CMK (cell line): Measurements from ENCODE around the gene CES2.

Source experiments
- DNase-seq: peaks from one replicate; pipeline ENCODE4 v3.0.0-alpha.2; 2010; ENCODE audit warnings: low read depth

CES2 gene

GRCh38 chr16:66902648-66903543, 32.4 kb upstream of the CES2 start:
- DNase-seq: no peak

- DNase-seq: no peak
Measured at GRCh38 chr16:66903544-66904427, 31.5 kb upstream of the CES2 start.

GRCh38 chr16:66904428-66904845, 30.9 kb upstream of the CES2 start:
- no peak for DNase-seq

- DNase-seq: no peak
Measured at GRCh38 chr16:66904846-66905632, 30.3 kb upstream of the CES2 start.

- DNase-seq: no peak
Measured at GRCh38 chr16:66905633-66906539, 29.4 kb upstream of the CES2 start.

GRCh38 chr16:66906916-66907836, 28.1 kb upstream of the CES2 start:
- DNase-seq: no peak

GRCh38 chr16:66908116-66908515, 27.2 kb upstream of the CES2 start:
- no peak for DNase-seq

GRCh38 chr16:66908762-66909559, 26.4 kb upstream of the CES2 start:
- DNase-seq: no peak

GRCh38 chr16:66910175-66910940, 25.0 kb upstream of the CES2 start:
- no peak for DNase-seq

- no peak for DNase-seq
Measured at GRCh38 chr16:66911112-66911511, 24.2 kb upstream of the CES2 start.

- DNase-seq: no peak
Measured at GRCh38 chr16:66911801-66912200, 23.5 kb upstream of the CES2 start.

GRCh38 chr16:66913081-66913480, 22.2 kb upstream of the CES2 start:
- no peak for DNase-seq

- DNase-seq: no peak
Measured at GRCh38 chr16:66913711-66914110, 21.6 kb upstream of the CES2 start.

GRCh38 chr16:66914541-66914940, 20.8 kb upstream of the CES2 start:
- DNase-seq: no peak

- no peak for DNase-seq
Measured at GRCh38 chr16:66915041-66915440, 20.3 kb upstream of the CES2 start.

GRCh38 chr16:66916518-66916917, 18.8 kb upstream of the CES2 start:
- no peak for DNase-seq

- DNase-seq: no peak
Measured at GRCh38 chr16:66917741-66918140, 17.6 kb upstream of the CES2 start.

- DNase-seq: no peak
Measured at GRCh38 chr16:66918355-66918754, 17.0 kb upstream of the CES2 start.
